Gastrocnemius medialis (tissue), 4 donors: ENCODE measurements around the gene RABGAP1. TPM values are rescaled to one million over a fixed set of nuclear protein-coding genes. Genes with fewer than 3 reads are reported as not detected.

Experiments used
- ATAC-seq, 2 donors: fragments of 150-250 bp; one replicate each; pipeline ENCODE4 v1.9.1; 2016
- DNase-seq, 2 donors: peaks; one replicate each; pipeline ENCODE4 v3.0.0-alpha.2; 2019
- H3K27ac ChIP-seq, 4 donors: fragments of 200-600 bp; sonication (generic); 1 replicate in 1 of 4; 2 replicates in 3 of 4; pipeline ENCODE4 v1.5.1; 2016 to 2018; ENCODE audit warnings: mild to moderate bottlenecking in 2 of 4, moderate library complexity in 1 of 4
- H3K27me3 ChIP-seq, 3 donors: fragments of 200-600 bp; sonication (generic) in 2 of 3; 1 replicate in 1 of 3; 2 replicates in 2 of 3; pipeline versions ENCODE4 v1.5.1 to v1.6.0; 2016 to 2019; ENCODE audit warnings: mild to moderate bottlenecking in 1 of 3, moderate library complexity in 1 of 3
- H3K36me3 ChIP-seq, 2 donors: fragments of 200-600 bp; sonication (generic) in 1 of 2; one replicate each; pipeline ENCODE4 v1.5.1; 2017 to 2018
- H3K4me1 ChIP-seq, 2 donors: fragments of 200-600 bp; sonication (generic) in 1 of 2; one replicate each; pipeline ENCODE4 v1.5.1; 2016 to 2017; ENCODE audit warnings: mild to moderate bottlenecking in 2 of 2
- H3K4me3 ChIP-seq, 4 donors: fragments of 200-600 bp; sonication (generic) in 3 of 4; 1 replicate in 1 of 4; 2 replicates in 3 of 4; pipeline ENCODE4 v1.5.1; 2016 to 2019; ENCODE audit warnings: mild to moderate bottlenecking in 2 of 4
- H3K9me3 ChIP-seq, 3 donors: fragments of 200-600 bp; sonication (generic) in 2 of 3; 1 replicate in 1 of 3; 2 replicates in 2 of 3; pipeline ENCODE4 v1.5.1; 2016 to 2019
- CTCF ChIP-seq, 5 experiments: fragments of 450-650 bp in 3 of 5; fragments of 200-600 bp in 2 of 5; sonication (generic) in 2 of 5; IDR thresholded peaks in 4 of 5; conservative IDR thresholded peaks in 1 of 5; 1 replicate in 4 of 5; 2 replicates in 1 of 5; pipeline ENCODE4 v1.5.1; 2016 to 2019; ENCODE audit warnings: antibody characterized with exemption in 5 of 5, mild to moderate bottlenecking in 3 of 5, moderate library complexity in 3 of 5
- POLR2A ChIP-seq, 2 donors: fragments of 450-650 bp; IDR thresholded peaks; one replicate each; pipeline ENCODE4 v1.6.1; 2017; ENCODE audit warnings: antibody characterized with exemption in 2 of 2, mild to moderate bottlenecking in 2 of 2, moderate library complexity in 2 of 2
- in situ Hi-C, 4 donors: fragments of 200-750 bp; cut with MboI; loops; one replicate each; pipeline versions ENCODE4 v1.15.0 to v1.8.0; 2017; ENCODE audit warnings: low sequenced_read_pairs in 4 of 4
- intact Hi-C: fragments of 100-400 bp; cut with DNase I; formaldehyde crosslinking; loops from one replicate; pipeline ENCODE4 v1.15.1; 2023; ENCODE audit warnings: low total_unique reads
- total RNA-seq, 4 donors: library from RNA; depleted of rRNA; stranded (reverse); fragments of >200 nt; gene quantifications; one replicate each; pipeline versions ENCODE4 v1.1.0 to v1.2.3, GENCODE V29; 2016

RABGAP1 gene
- total RNA-seq, 4 donors from 2014 or later = 23.7 to 33.8 (median 26.6) TPM

- ATAC-seq (no peak), DNase-seq (no peak)
- in situ Hi-C loops (no loop called here), intact Hi-C loops (no loop called here)
- no peaks in the 10 kb centered on the region for H3K9me3 ChIP-seq
- no peaks in the 10 kb centered on the region for H3K27me3 ChIP-seq
- H3K36me3 ChIP-seq = peaks cover 0 to 61% of the 10 kb centered on the region in 2 donors
- no peak overlapping the region for H3K4me3 ChIP-seq
- no peak overlapping the region for H3K27ac ChIP-seq
- H3K4me1 ChIP-seq = no peaks in the 10 kb centered on the region
- TF ChIP-seq CTCF (IDR thresholded peaks at IDR 0.05 in 4 of 5, conservative IDR thresholded peaks at IDR 0.05 in 1 of 5) (no peak), POLR2A (IDR thresholded peaks at IDR 0.05) (no peak)
Measured at GRCh38 chr9:123016631-123017030, 75.8 kb downstream of the RABGAP1 start.

GRCh38 chr9:123020796-123021195 is 80.0 kb downstream of the RABGAP1 start:
- DNase-seq = no peak
- Histone ChIP-seq H3K27me3 (no peaks in the 10 kb centered on the region), H3K4me3 (no peak overlapping the region), H3K4me1 (no peaks in the 10 kb centered on the region), H3K27ac (no peak overlapping the region), H3K9me3 (no peaks in the 10 kb centered on the region), H3K36me3 (peaks cover 0 to 52% of the 10 kb centered on the region in 2 donors)
- in situ Hi-C loops = no loop called here
- TF ChIP-seq POLR2A (IDR thresholded peaks at IDR 0.05) = no peak
- no peak for TF ChIP-seq CTCF (IDR thresholded peaks at IDR 0.05 in 4 of 5, conservative IDR thresholded peaks at IDR 0.05 in 1 of 5)
- intact Hi-C loops = no loop called here
- no peak for ATAC-seq

GRCh38 chr9:123026425-123026824 is 85.6 kb downstream of the RABGAP1 start:
- intact Hi-C loops = no loop called here
- H3K27me3 ChIP-seq = no peaks in the 10 kb centered on the region
- no peak for ATAC-seq
- TF ChIP-seq CTCF (IDR thresholded peaks at IDR 0.05 in 4 of 5, conservative IDR thresholded peaks at IDR 0.05 in 1 of 5) = no peak
- no peak for TF ChIP-seq POLR2A (IDR thresholded peaks at IDR 0.05)
- H3K9me3 ChIP-seq = no peaks in the 10 kb centered on the region
- no peak overlapping the region for H3K4me3 ChIP-seq
- peaks cover 0 to 7% of the 10 kb centered on the region in 2 donors for H3K4me1 ChIP-seq
- peaks cover 0 to 19% of the 10 kb centered on the region in 2 donors for H3K36me3 ChIP-seq
- H3K27ac ChIP-seq = no peak overlapping the region
- no peak for DNase-seq
- in situ Hi-C loops = no loop called here

- intact Hi-C loops (no loop called here), in situ Hi-C loops (no loop called here)
- no peak for TF ChIP-seq POLR2A (IDR thresholded peaks at IDR 0.05)
- TF ChIP-seq CTCF (IDR thresholded peaks at IDR 0.05 in 4 of 5, conservative IDR thresholded peaks at IDR 0.05 in 1 of 5) = no peak
- no peaks in the 10 kb centered on the region for H3K9me3 ChIP-seq
- H3K4me1 ChIP-seq = peaks cover 9 to 18% of the 10 kb centered on the region in 2 donors
- ATAC-seq (no peak), DNase-seq (no peak)
- H3K27ac ChIP-seq = no peak overlapping the region
- H3K4me3 ChIP-seq = no peak overlapping the region
- H3K36me3 ChIP-seq = peaks cover 0 to 12% of the 10 kb centered on the region in 2 donors
- H3K27me3 ChIP-seq = no peaks in the 10 kb centered on the region
Measured at GRCh38 chr9:123027517-123027916, 86.7 kb downstream of the RABGAP1 start.

GRCh38 chr9:123028136-123028535 is 87.3 kb downstream of the RABGAP1 start:
- no peak for ATAC-seq
- in situ Hi-C loops = no loop called here
- H3K36me3 ChIP-seq = peaks cover 0 to 12% of the 10 kb centered on the region in 2 donors
- intact Hi-C loops = no loop called here
- no peak overlapping the region for H3K4me3 ChIP-seq
- H3K9me3 ChIP-seq = no peaks in the 10 kb centered on the region
- TF ChIP-seq CTCF (IDR thresholded peaks at IDR 0.05 in 4 of 5, conservative IDR thresholded peaks at IDR 0.05 in 1 of 5) = no peak
- TF ChIP-seq POLR2A (IDR thresholded peaks at IDR 0.05) = no peak
- DNase-seq = no peak
- peaks cover 9 to 24% of the 10 kb centered on the region in 2 donors for H3K4me1 ChIP-seq
- H3K27me3 ChIP-seq = no peaks in the 10 kb centered on the region
- no peak overlapping the region for H3K27ac ChIP-seq
